Fibroblast of villous mesenchyme (primary cell): Measurements from ENCODE around the gene FILIP1. TPM values are rescaled to one million over a fixed set of nuclear protein-coding genes. Genes with fewer than 3 reads are reported as not detected.
"Not testable (repeated sequence)": the region's sequence is repeated elsewhere in the genome, so short reads cannot be mapped to it uniquely, and the experiment has no call there.

Source experiments
- DNase-seq: peaks from one replicate; pipeline ENCODE4 v3.0.0-alpha.2; 2010; ENCODE audit warnings: low read depth
- H3K4me3 ChIP-seq: 2 replicates; pipeline ENCODE4 v1.5.1; 2011; ENCODE audit warnings: low read depth, mild to moderate bottlenecking, low read length
- CTCF ChIP-seq: IDR thresholded peaks from 2 replicates; pipeline ENCODE4 v1.5.1; 2012; ENCODE audit warnings: low read depth, mild to moderate bottlenecking, low read length; ENCODE audit not compliant: insufficient read depth
- total RNA-seq: library from RNA; depleted of rRNA; stranded (reverse); fragments of >200 nt; gene quantifications from 2 replicates; pipeline ENCODE4 v1.2.3, GENCODE V29; 2012

The FILIP1 gene
- total RNA-seq, 1 donor = 0.43 TPM

GRCh38 chr6:75446241-75446880, 47.2 kb downstream of the FILIP1 start:
- H3K4me3 ChIP-seq = no peak overlapping the region
- no peak for TF ChIP-seq CTCF
- DNase-seq = no peak

GRCh38 chr6:75445738-75446137, 47.9 kb downstream of the FILIP1 start:
- no peak for TF ChIP-seq CTCF
- DNase-seq = no peak

GRCh38 chr6:75444899-75445298, 48.7 kb downstream of the FILIP1 start:
- TF ChIP-seq CTCF = no peak
- no peak overlapping the region for H3K4me3 ChIP-seq
- no peak for DNase-seq

More at GRCh38 chr6:75445738-75446137, 47.9 kb downstream of the FILIP1 start:
- no peak overlapping the region for H3K4me3 ChIP-seq

DNA sequence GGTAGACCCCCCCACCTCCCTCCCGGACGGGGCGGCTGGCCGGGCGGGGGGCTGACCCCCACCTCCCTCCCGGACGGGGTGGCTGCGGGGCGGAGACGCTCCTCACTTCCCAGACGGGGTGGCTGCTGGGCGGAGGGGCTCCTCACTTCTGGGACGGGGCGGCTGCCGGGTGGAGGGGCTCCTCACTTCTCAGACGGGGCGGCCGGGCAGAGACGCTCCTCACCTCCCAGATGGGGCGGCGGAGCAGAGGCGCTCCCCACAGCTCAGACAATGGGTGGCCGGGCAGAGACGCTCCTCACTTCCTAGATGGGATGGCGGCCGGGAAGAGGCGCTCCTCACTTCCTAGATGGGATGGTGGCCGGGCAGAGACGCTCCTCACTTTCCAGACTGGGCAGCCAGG, 51.7 kb downstream of the FILIP1 start:
- DNase-seq, H3K4me3 ChIP-seq: not testable (repeated sequence)

DNA sequence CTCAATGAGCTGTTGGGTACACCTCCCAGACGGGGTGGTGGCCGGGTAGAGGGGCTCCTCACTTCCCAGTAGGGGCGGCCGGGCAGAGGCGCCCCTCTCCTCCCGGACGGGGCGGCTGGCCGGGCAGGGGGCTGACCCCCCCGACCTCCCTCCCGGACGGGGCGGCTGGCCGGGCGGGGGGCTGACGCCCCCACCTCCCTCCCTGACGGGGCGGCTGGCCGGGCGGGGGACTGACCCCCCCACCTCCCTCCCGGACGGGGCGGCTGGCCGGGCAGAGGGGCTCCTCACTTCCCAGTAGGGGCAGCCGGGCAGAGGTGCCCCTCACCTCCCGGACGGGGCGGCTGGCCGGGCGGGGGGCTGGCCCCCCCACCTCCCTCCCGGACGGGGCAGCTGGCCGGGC, 52.1 kb downstream of the FILIP1 start:
- not testable (repeated sequence) for DNase-seq, H3K4me3 ChIP-seq

DNA sequence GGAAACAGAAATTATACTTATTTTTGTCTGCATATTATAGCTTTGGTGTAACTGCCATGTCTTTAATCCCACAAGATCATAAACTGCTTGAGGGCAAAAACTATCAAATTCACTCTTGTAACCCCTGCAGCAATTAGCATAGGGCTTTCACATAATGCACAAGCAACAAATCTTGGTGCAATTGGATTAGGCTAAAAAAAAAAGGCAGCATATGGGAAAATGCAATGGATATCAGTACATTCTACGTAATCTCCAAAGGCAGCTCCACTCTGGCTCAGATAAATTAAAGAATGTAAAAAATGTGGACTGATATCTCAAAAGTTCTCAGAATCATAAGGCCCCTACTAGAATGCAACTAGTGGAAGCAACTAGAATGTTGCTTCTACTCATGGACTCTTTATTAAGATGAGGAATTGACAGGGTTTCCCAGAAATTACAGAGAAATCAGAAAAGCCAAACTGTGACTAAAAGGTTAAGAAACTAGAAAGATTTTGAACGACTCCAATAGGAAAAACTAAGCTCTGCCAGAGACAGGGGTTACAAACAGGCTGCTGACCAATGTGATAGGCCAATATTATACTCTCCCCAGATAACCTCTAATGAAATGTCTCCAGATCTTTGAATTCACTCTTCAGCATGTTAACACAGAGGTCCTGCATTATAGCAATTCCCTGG, 55.0 kb downstream of the FILIP1 start:
- TF ChIP-seq CTCF = no peak
- H3K4me3 ChIP-seq = no peak overlapping the region
- no peak for DNase-seq

GRCh38 chr6:75438013-75438431, 55.6 kb downstream of the FILIP1 start:
- DNase-seq = no peak
- TF ChIP-seq CTCF = no peak

GRCh38 chr6:75437421-75437891, 56.1 kb downstream of the FILIP1 start:
- no peak for TF ChIP-seq CTCF
- DNase-seq = peak; percentile 45
- H3K4me3 ChIP-seq = no peak overlapping the region

More at GRCh38 chr6:75438013-75438431, 55.6 kb downstream of the FILIP1 start:
- no peak overlapping the region for H3K4me3 ChIP-seq
